T-helper 2 cell treated with Interferon-gamma antibody and Interleukin-4, amounts not matched to agents 5 μg/mL and 100 μg/mL, for 36 hours (primary cell): Measurements from ENCODE around the gene C4BPB.
"Not testable (repeated sequence)": the region's sequence is repeated elsewhere in the genome, so short reads cannot be mapped to it uniquely, and the experiment has no call there.

Experiments
- DNase-seq: peaks from one replicate; pipeline ENCODE4 v3.0.0; 2021; ENCODE audit warnings: low spot score
- H3K27ac Mint-ChIP-seq: one replicate; pipeline ENCODE4 v1.8.0; 2021; ENCODE audit warnings: mild to moderate bottlenecking, mixed read lengths
- H3K27me3 Mint-ChIP-seq: one replicate; pipeline ENCODE4 v1.8.0; 2021; ENCODE audit warnings: low read depth, mixed read lengths
- H3K36me3 Mint-ChIP-seq: one replicate; pipeline ENCODE4 v1.8.0; 2021; ENCODE audit warnings: low read depth, mixed read lengths
- H3K4me1 Mint-ChIP-seq: one replicate; pipeline ENCODE4 v1.8.0; 2021; ENCODE audit warnings: low read depth, mixed read lengths
- H3K4me3 Mint-ChIP-seq: one replicate; pipeline ENCODE4 v1.8.0; 2022; ENCODE audit warnings: mild to moderate bottlenecking, moderate library complexity, mixed read lengths
- H3K9me3 Mint-ChIP-seq: one replicate; pipeline ENCODE4 v1.8.0; 2021; ENCODE audit warnings: mixed read lengths

The C4BPB gene

GRCh38 chr1:207088701-207089626, at the start of gene C4BPB:
C4BPB (plus strand) TSS chr1:207088860; CDS start chr1:207089532, 672 bp downstream.
- H3K27me3 Mint-ChIP-seq, result peaks cover 4% of the 10 kb centered on the region
- peak within 1 kb of the TSS; percentile 50 for H3K27ac Mint-ChIP-seq
- peak within 1 kb of the TSS; percentile 70 for H3K4me3 Mint-ChIP-seq
- H3K36me3 Mint-ChIP-seq, result no peaks in the 10 kb centered on the region
- H3K4me1 Mint-ChIP-seq, result peaks cover 24% of the 10 kb centered on the region
- no peak for DNase-seq
- H3K9me3 Mint-ChIP-seq, result no peaks in the 10 kb centered on the region

DNA sequence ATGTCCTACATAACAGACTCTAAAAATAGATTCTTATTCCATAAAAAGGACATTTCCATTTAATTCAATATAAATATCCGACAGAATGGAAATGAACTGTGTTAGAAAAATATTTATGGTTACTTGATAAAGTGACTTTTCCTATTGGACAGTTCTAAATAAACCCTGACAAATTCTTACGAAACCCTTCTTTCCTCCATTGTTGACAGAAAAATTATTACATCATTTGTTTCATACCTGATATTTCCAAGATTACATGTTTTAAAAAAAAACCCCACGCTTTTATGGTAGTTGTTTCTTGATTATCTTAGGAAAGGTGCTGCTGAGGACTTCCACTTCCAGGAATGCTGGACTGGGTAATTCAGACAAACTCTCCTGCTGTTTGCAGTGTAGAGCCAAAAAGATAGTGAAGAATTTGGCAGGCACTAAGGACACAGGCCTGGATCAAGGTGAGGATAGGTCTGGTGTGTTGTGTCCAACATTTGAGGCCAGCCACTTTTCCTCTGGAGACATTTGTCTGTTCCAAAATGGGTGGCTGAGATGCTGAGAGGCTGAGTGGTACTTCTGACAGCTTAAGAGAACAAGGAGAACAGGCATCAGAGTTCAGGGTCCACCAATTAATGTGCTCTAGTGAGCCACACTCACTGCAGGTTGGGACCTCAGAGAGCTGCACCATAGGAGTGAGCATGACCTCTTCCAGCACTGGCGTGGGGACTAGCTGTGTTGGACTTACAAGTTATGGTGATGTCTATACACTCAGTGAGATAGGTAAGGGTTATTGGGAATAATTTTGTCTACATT, 49.1 kb upstream of the C4BPB start:
- Mint-ChIP-seq H3K36me3 (peaks cover 8% of the 10 kb centered on the region), H3K27ac (no peak overlapping the region), H3K9me3 (no peaks in the 10 kb centered on the region), H3K4me3 (no peak overlapping the region), H3K27me3 (peaks cover 9% of the 10 kb centered on the region), H3K4me1 (peaks cover 3% of the 10 kb centered on the region)
- no peak for DNase-seq

- Mint-ChIP-seq H3K4me1 (peaks cover 3% of the 10 kb centered on the region), H3K4me3 (no peak overlapping the region), H3K27me3 (peaks cover 7% of the 10 kb centered on the region), H3K9me3 (no peaks in the 10 kb centered on the region), H3K36me3 (peaks cover 11% of the 10 kb centered on the region), H3K27ac (no peak overlapping the region)
- DNase-seq, result no peak
Measured at GRCh38 chr1:207040181-207040533, 48.5 kb upstream of the C4BPB start.

- DNase-seq, H3K9me3 Mint-ChIP-seq, H3K27me3 Mint-ChIP-seq, H3K4me3 Mint-ChIP-seq, H3K27ac Mint-ChIP-seq, H3K4me1 Mint-ChIP-seq: not testable (repeated sequence)
- peaks cover 19% of the 10 kb centered on the region for H3K36me3 Mint-ChIP-seq
Measured at GRCh38 chr1:207041397-207041796, 47.3 kb upstream of the C4BPB start.

GRCh38 chr1:207045453-207045852, 43.2 kb upstream of the C4BPB start:
- Mint-ChIP-seq H3K27ac (no peak overlapping the region), H3K36me3 (peaks cover 45% of the 10 kb centered on the region), H3K4me3 (no peak overlapping the region), H3K4me1 (peaks cover 34% of the 10 kb centered on the region), H3K27me3 (no peaks in the 10 kb centered on the region), H3K9me3 (no peaks in the 10 kb centered on the region)
- DNase-seq, result no peak

DNA sequence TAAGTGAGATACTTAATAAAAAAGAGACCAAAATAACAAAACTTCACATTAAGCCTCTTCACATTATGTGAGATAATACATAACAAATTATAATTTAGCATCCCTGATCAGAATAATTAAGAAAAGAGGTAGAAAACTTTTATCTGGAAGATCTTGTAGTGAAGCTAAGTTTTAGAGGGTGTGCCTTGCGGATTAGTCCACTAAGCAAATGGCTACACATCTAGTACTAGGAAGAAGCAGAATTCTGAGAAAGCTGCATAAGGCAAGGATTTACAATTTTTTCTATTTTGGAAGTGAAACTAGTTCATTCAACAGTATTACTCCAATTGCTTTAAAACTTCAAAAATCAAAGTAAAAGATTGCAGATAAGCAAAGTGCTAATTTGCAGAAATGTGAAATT, 41.2 kb upstream of the C4BPB start:
- no peaks in the 10 kb centered on the region for H3K9me3 Mint-ChIP-seq
- no peak overlapping the region for H3K4me3 Mint-ChIP-seq
- no peaks in the 10 kb centered on the region for H3K27me3 Mint-ChIP-seq
- no peak overlapping the region for H3K27ac Mint-ChIP-seq
- DNase-seq, result no peak
- peaks cover 44% of the 10 kb centered on the region for H3K36me3 Mint-ChIP-seq
- peaks cover 47% of the 10 kb centered on the region for H3K4me1 Mint-ChIP-seq

GRCh38 chr1:207048041-207048440, 40.6 kb upstream of the C4BPB start:
- Mint-ChIP-seq H3K4me1 (peaks cover 50% of the 10 kb centered on the region), H3K36me3 (peaks cover 41% of the 10 kb centered on the region), H3K27me3 (no peaks in the 10 kb centered on the region), H3K9me3 (no peaks in the 10 kb centered on the region), H3K4me3 (no peak overlapping the region), H3K27ac (no peak overlapping the region)
- no peak for DNase-seq

GRCh38 chr1:207049054-207049453, 39.6 kb upstream of the C4BPB start:
- Mint-ChIP-seq H3K27me3 (no peaks in the 10 kb centered on the region), H3K27ac (no peak overlapping the region), H3K4me3 (peak overlapping the region; percentile 100), H3K4me1 (peaks cover 50% of the 10 kb centered on the region), H3K9me3 (no peaks in the 10 kb centered on the region), H3K36me3 (peaks cover 38% of the 10 kb centered on the region)
- no peak for DNase-seq

DNA sequence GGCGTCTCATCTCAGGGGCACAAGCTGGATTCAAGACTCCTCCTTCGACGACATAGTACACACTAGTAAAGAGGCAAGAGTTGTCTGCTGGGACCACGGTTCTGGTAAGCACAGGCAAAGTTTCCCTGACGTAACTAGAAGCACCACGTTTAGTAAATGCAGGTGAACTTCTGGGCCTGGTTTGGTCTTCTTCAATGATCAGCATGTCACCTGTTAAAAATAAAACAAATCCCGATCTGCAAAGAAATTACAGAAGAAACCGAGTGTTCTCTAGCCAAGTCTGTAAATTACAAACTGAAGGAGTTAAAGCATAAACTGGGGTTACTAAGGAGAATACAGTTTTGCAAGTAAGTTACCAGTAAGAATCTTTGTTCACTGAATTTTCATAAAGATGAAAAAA, 39.1 kb upstream of the C4BPB start:
- Mint-ChIP-seq H3K27me3 (no peaks in the 10 kb centered on the region), H3K4me3 (peak overlapping the region; percentile 100), H3K4me1 (peaks cover 50% of the 10 kb centered on the region), H3K9me3 (no peaks in the 10 kb centered on the region), H3K36me3 (peaks cover 38% of the 10 kb centered on the region), H3K27ac (peak overlapping the region; percentile 99)
- no peak for DNase-seq

DNA sequence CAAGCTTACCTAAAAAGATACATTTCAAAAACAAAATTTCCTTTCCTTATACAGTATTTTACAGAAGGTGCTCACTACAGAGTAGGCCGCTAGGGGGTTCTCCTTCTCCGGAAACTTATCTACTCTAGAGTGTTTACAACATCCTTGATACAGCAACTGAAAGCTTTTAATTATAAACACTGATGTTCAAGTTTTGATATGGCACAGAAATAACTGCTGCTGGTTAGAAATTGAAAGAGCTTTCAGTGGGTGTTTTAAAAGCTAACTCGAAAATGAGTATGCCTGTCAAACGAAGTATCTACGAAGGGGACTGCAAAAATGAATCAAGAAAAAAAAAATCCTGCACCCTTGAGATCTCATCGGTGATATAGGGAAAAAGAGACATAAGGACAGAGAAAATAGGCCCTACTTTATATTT, 38.7 kb upstream of the C4BPB start:
- H3K27me3 Mint-ChIP-seq, result peaks cover 1% of the 10 kb centered on the region
- H3K27ac Mint-ChIP-seq, result peak overlapping the region; percentile 99
- H3K36me3 Mint-ChIP-seq, result peaks cover 34% of the 10 kb centered on the region
- H3K4me1 Mint-ChIP-seq, result peaks cover 52% of the 10 kb centered on the region
- peak overlapping the region; percentile 100 for H3K4me3 Mint-ChIP-seq
- H3K9me3 Mint-ChIP-seq, result no peaks in the 10 kb centered on the region
- peak; percentile 20 for DNase-seq

DNA sequence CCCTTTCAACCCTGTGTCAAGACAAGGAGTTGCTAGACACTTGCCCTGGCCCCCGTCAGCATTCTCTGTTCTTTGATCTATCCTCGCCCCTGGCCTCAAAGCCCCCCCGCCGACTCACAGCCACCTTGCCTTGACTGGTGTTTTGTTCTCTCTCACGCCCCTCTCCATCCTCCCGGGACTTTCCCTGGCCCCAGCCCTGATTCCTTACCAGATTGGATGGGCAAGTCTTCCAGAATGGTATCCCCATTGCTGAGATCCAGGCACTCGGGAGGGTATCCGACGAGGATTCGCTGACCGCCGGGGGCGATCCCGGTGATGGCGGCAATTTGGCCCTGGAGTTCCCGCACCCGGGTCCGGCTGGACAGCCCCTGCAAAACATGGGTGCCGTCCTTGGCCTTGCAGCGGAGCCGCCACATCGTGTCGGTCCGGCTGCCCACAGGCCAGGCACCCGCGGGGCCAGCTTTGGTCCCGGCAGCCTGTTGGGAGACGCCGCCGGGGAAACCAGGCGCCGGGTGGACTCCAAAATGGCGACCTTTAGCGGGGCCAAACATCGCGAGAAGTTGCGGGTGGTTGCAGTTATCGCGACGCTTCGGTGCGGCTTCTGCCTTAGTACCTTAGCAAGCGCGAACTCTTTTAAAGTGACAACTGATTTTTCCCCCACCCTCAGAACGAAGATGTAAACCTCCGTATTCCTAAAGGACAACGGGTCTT, 38.0 kb upstream of the C4BPB start:
- Mint-ChIP-seq H3K4me1 (peaks cover 52% of the 10 kb centered on the region), H3K36me3 (peaks cover 31% of the 10 kb centered on the region), H3K27ac (peak overlapping the region; percentile 99), H3K4me3 (peak overlapping the region; percentile 100), H3K27me3 (peaks cover 3% of the 10 kb centered on the region), H3K9me3 (no peaks in the 10 kb centered on the region)
- DNase-seq, result peak; percentile 85

DNA sequence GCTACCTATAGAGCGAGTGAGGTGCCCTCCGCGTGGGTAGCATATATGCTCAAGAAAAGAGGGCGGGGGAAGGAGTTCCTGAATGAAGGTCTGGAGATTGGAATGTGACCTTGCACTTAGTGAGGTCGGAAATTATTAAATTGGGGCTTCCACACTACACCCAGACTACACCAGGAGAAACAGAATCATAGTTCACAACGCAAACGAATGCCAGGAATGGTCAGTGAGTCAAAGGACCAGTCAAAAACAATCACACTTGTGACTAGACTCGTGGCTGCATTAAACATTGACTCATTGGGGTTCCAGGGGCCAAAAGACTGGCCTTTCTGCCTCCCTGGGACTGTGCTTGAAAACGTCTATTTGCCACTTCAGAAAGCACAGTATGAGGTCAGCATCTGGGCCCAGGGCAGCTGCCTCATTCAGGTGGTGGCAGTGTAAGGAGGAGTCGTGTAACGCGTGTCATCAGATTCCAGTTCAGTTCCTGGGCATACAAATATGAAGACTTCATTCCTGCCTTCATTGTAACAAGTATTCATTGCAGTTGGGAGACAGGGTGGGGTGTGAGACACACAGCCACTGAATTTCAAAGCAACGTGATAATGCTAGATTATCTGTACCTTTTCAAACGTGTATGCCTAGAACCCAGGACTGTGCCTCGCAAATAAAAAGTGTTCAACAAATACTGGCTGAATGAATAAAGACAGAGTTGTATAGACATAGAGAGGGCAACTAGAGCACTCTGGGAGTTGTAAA, 37.3 kb upstream of the C4BPB start, which contains the start of gene YOD1:
YOD1 (minus strand) TSS at position 18 of the 753 bp plus-strand sequence. CDS start 178 bp downstream, outside the sequence.
- Mint-ChIP-seq H3K36me3 (peaks cover 26% of the 10 kb centered on the region), H3K4me3 (peak within 1 kb of the TSS; percentile 100), H3K4me1 (peaks cover 50% of the 10 kb centered on the region), H3K27me3 (peaks cover 7% of the 10 kb centered on the region), H3K27ac (peak within 1 kb of the TSS; percentile 99), H3K9me3 (no peaks in the 10 kb centered on the region)
- DNase-seq, result peak; percentile 16
